MCF 10A (cell line): ENCODE data around the gene ZBTB40. TPM values are rescaled to one million over a fixed set of nuclear protein-coding genes. Genes with fewer than 3 reads are reported as not detected.

Experiments
- BruUV-seq: library from RNA; stranded (reverse); fragments of 400-500 nt; replicated peaks from 2 replicates; lab custom pipeline; 2021; lab: Mats Ljungman, UMichigan
- CTCF ChIA-PET: fragments of 300-600 bp; sonication (Branson Sonifier 250); formaldehyde crosslinking; extraction: SDS; loops from one replicate; lab custom pipeline; 2021; ENCODE audit warnings: antibody characterized with exemption, inconsistent platforms; lab: Yijun Ruan, JAX
- POLR2A ChIA-PET: fragments of 300-600, 350-650 bp; sonication (Branson Sonifier 250); formaldehyde crosslinking; extraction: SDS; loops from one replicate; lab custom pipeline; 2020; ENCODE audit warnings: antibody characterized with exemption, inconsistent platforms; lab: Yijun Ruan, JAX
- DNase-seq: peaks from one replicate; pipeline ENCODE4 v3.0.0-alpha.2; 2018; ENCODE audit not compliant: unreplicated experiment
- H3K27ac Mint-ChIP-seq: one replicate; pipeline ENCODE4 v1.8.0; 2022; ENCODE audit warnings: mild to moderate bottlenecking, low read depth, mixed read lengths; ENCODE audit not compliant: unreplicated experiment
- H3K27me3 Mint-ChIP-seq: one replicate; pipeline ENCODE4 v1.8.0; 2022; ENCODE audit warnings: mixed read lengths; ENCODE audit not compliant: insufficient read depth, unreplicated experiment
- H3K36me3 Mint-ChIP-seq: one replicate; pipeline ENCODE4 v1.8.0; 2022; ENCODE audit warnings: mild to moderate bottlenecking, moderate library complexity, mixed read lengths; ENCODE audit not compliant: insufficient read depth, unreplicated experiment
- H3K4me1 Mint-ChIP-seq: one replicate; pipeline ENCODE4 v1.8.0; 2022; ENCODE audit warnings: mixed read lengths; ENCODE audit not compliant: insufficient read depth, unreplicated experiment
- H3K4me3 Mint-ChIP-seq: one replicate; pipeline ENCODE4 v1.8.0; 2022; ENCODE audit warnings: mild to moderate bottlenecking, moderate library complexity, mixed read lengths; ENCODE audit not compliant: unreplicated experiment
- H3K9me3 Mint-ChIP-seq: one replicate; pipeline ENCODE4 v1.8.0; 2022; ENCODE audit warnings: mixed read lengths; ENCODE audit not compliant: unreplicated experiment
- CTCF ChIP-seq: fragments of 200-600 bp; IDR thresholded peaks from one replicate; pipeline ENCODE4 v1.8.0; 2022; ENCODE audit warnings: antibody characterized with exemption, mild to moderate bottlenecking; ENCODE audit not compliant: unreplicated experiment
- intact Hi-C: fragments of 100-400 bp; cut with micrococcal nuclease; formaldehyde crosslinking; loops from 2 replicates; pipeline ENCODE4 v1.14.1; 2022
- total RNA-seq: library from RNA; stranded (reverse); gene quantifications from 2 replicates; pipeline ENCODE4 v1.2.3, GENCODE V29; 2022

Gene ZBTB40
- total RNA-seq, 1 experiment from 2014 or later = 20.4 TPM

DNA sequence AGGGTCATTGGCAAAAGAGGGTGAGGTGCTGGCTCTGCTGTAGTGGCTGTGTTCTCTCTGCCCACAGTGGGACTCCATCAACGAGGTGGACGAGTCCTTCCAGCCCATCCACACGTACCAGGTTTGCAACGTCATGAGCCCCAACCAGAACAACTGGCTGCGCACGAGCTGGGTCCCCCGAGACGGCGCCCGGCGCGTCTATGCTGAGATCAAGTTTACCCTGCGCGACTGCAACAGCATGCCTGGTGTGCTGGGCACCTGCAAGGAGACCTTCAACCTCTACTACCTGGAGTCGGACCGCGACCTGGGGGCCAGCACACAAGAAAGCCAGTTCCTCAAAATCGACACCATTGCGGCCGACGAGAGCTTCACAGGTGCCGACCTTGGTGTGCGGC is 124.5 kb downstream of the ZBTB40 start:
- no TSS peak for BruUV-seq

DNA sequence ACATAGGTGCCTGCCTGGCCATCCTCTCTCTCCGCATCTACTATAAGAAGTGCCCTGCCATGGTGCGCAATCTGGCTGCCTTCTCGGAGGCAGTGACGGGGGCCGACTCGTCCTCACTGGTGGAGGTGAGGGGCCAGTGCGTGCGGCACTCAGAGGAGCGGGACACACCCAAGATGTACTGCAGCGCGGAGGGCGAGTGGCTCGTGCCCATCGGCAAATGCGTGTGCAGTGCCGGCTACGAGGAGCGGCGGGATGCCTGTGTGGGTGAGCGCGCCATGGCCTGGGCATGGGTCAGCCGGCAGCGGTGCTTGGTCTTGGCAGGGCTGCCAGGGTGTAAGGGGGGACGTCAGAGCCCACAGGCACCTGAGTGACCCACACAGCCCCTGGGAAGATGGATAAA is 125.0 kb downstream of the ZBTB40 start:
- no peak for TF ChIP-seq CTCF
- CTCF ChIA-PET = no interaction called here
- H3K36me3 Mint-ChIP-seq = no peaks in the 10 kb centered on the region

More for the DNA sequence above, 124.5 kb downstream of the ZBTB40 start:
- Mint-ChIP-seq H3K27me3 (peaks cover 35% of the 10 kb centered on the region), H3K36me3 (no peaks in the 10 kb centered on the region), H3K4me1 (no peaks in the 10 kb centered on the region), H3K9me3 (peaks cover 11% of the 10 kb centered on the region), H3K27ac (no peak overlapping the region), H3K4me3 (no peak overlapping the region)
- ChIA-PET POLR2A (no interaction called here), CTCF (no interaction called here)
- intact Hi-C loops = no loop called here
- no peak for TF ChIP-seq CTCF
- DNase-seq = no peak

GRCh38 chr1:22578732-22579361 is 127.2 kb downstream of the ZBTB40 start:
- ChIA-PET POLR2A (no interaction called here), CTCF (no interaction called here)
- intact Hi-C loops = no loop called here
- no peak overlapping the region for H3K4me3 Mint-ChIP-seq
- no TSS peak for BruUV-seq
- H3K27ac Mint-ChIP-seq = no peak overlapping the region
- TF ChIP-seq CTCF = no peak
- peaks cover 21% of the 10 kb centered on the region for H3K27me3 Mint-ChIP-seq
- no peaks in the 10 kb centered on the region for H3K36me3 Mint-ChIP-seq
- DNase-seq = no peak
- H3K9me3 Mint-ChIP-seq = peaks cover 11% of the 10 kb centered on the region
- no peaks in the 10 kb centered on the region for H3K4me1 Mint-ChIP-seq

More for the DNA sequence above, 125.0 kb downstream of the ZBTB40 start:
- POLR2A ChIA-PET = no interaction called here
- intact Hi-C loops = no loop called here
- DNase-seq = no peak
- H3K9me3 Mint-ChIP-seq = peaks cover 11% of the 10 kb centered on the region
- BruUV-seq = no TSS peak
- peaks cover 35% of the 10 kb centered on the region for H3K27me3 Mint-ChIP-seq
- H3K4me3 Mint-ChIP-seq = no peak overlapping the region
- no peaks in the 10 kb centered on the region for H3K4me1 Mint-ChIP-seq
- H3K27ac Mint-ChIP-seq = no peak overlapping the region

- no peak for TF ChIP-seq CTCF
- peaks cover 13% of the 10 kb centered on the region for H3K27me3 Mint-ChIP-seq
- ChIA-PET POLR2A (no interaction called here), CTCF (interaction anchor here (0.7 kb wide), 1 partner anchor 383 kb away, joined by 4 read pairs; no protein-coding TSS in a partner anchor)
- no peak overlapping the region for H3K27ac Mint-ChIP-seq
- intact Hi-C loops = no loop called here
- peaks cover 11% of the 10 kb centered on the region for H3K9me3 Mint-ChIP-seq
- DNase-seq = no peak
- no peaks in the 10 kb centered on the region for H3K36me3 Mint-ChIP-seq
- no TSS peak for BruUV-seq
- H3K4me1 Mint-ChIP-seq = no peaks in the 10 kb centered on the region
- no peak overlapping the region for H3K4me3 Mint-ChIP-seq
Observed at GRCh38 chr1:22579541-22580155, 128.0 kb downstream of the ZBTB40 start.

Other genes starting within 250 kb of the ZBTB40 start
- not detected in 2 replicates for gene EPHA8, start 111.6 kb downstream of the ZBTB40 start, total RNA-seq
- gene C1QA, start 184.8 kb downstream of the ZBTB40 start, total RNA-seq = not detected in 2 replicates
- gene C1QC, start 191.8 kb downstream of the ZBTB40 start, total RNA-seq = not detected in 2 replicates
- not detected in 2 replicates for gene C1QB, start 201.4 kb downstream of the ZBTB40 start, total RNA-seq